HL-60 (cell line): ENCODE measurements around the gene ROBO1.

Experiments
- CTCF ChIP-seq: IDR thresholded peaks from one replicate; pipeline ENCODE4 v1.5.1; 2011; ENCODE audit warnings: low read length, control low read depth, inconsistent platforms; ENCODE audit not compliant: insufficient read depth
- GABPA ChIP-seq: IDR thresholded peaks from 2 replicates; pipeline ENCODE4 v1.6.1; 2012; ENCODE audit warnings: low read depth
- POLR2AphosphoS5 ChIP-seq: IDR thresholded peaks from 2 replicates; pipeline ENCODE4 v1.6.1; 2012; ENCODE audit warnings: low read depth
- REST ChIP-seq: IDR thresholded peaks from 2 replicates; pipeline ENCODE4 v1.6.1; 2012; ENCODE audit warnings: low read depth; ENCODE audit not compliant: insufficient replicate concordance
- SPI1 ChIP-seq: IDR thresholded peaks from 2 replicates; pipeline ENCODE4 v1.6.1; 2012; ENCODE audit warnings: low read depth, mild to moderate bottlenecking, borderline replicate concordance

- TF ChIP-seq CTCF: no peak
- no peak for TF ChIP-seq POLR2AphosphoS5
- TF ChIP-seq REST: no peak
- TF ChIP-seq GABPA: no peak
- TF ChIP-seq SPI1: no peak
Observed at GRCh38 chr3:78689378-78689777, 1078.4 kb downstream of the ROBO1 start.
